ENCODE results near the gene VANGL2.

VANGL2 gene

DNA sequence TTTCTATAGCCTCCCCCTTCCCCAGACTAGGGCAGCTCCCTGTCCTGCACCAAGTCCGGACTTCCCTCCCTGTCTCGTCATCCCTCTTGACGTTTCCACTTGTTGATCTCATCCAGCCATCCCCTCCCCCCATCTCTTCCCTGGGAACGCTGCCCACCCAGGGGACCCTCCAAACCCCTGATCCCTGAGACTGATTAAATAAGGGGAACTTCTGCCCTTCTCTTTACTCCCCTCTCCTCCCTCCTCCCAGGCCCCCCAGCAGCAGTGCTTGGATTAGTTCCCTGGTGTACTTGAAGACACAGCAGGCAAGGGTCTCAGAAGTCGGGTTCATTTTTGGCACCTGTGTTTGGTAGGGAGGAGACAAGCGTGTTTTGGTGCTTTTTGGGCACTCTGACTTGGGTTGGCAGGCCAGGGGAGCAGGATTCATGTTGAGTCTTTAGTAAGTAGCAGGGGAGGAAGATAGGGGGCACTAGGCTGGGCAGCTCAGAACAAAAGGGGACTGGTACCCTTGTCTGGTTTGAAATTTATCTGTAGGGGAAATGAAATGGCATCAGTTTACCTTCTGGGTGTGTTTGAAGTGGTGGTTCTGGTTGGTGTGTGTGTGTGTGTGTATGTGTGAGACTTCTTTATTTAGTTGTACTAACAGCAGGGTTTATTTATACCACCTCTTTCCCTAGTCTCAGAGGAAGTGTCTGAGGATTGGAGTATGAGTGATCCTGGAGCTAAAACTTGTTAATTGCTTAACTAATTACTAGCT is 11.1 kb downstream of the VANGL2 start:
- H3K4me3 ChIP-seq (replicated peaks; ENCODE audit: insufficient read depth, low read length), result no peak overlapping the region
- no peak overlapping the region for H3K27ac ChIP-seq (replicated peaks)
- no peaks in the 10 kb centered on the region for H3K27me3 ChIP-seq (ENCODE audit: insufficient read depth, poor library complexity, severe bottlenecking)
- TF ChIP-seq SPI1 (IDR thresholded peaks at IDR 0.05; ENCODE audit: borderline replicate concordance, low read depth), result no peak
- no peak for TF ChIP-seq CTCF (IDR thresholded peaks at IDR 0.05; ENCODE audit: insufficient read depth, low read length)
- no peak for TF ChIP-seq POLR2AphosphoS5 (IDR thresholded peaks at IDR 0.05; ENCODE audit: low read depth)
- TF ChIP-seq GABPA (IDR thresholded peaks at IDR 0.05; ENCODE audit: low read depth), result no peak
- TF ChIP-seq, protein P1, sequence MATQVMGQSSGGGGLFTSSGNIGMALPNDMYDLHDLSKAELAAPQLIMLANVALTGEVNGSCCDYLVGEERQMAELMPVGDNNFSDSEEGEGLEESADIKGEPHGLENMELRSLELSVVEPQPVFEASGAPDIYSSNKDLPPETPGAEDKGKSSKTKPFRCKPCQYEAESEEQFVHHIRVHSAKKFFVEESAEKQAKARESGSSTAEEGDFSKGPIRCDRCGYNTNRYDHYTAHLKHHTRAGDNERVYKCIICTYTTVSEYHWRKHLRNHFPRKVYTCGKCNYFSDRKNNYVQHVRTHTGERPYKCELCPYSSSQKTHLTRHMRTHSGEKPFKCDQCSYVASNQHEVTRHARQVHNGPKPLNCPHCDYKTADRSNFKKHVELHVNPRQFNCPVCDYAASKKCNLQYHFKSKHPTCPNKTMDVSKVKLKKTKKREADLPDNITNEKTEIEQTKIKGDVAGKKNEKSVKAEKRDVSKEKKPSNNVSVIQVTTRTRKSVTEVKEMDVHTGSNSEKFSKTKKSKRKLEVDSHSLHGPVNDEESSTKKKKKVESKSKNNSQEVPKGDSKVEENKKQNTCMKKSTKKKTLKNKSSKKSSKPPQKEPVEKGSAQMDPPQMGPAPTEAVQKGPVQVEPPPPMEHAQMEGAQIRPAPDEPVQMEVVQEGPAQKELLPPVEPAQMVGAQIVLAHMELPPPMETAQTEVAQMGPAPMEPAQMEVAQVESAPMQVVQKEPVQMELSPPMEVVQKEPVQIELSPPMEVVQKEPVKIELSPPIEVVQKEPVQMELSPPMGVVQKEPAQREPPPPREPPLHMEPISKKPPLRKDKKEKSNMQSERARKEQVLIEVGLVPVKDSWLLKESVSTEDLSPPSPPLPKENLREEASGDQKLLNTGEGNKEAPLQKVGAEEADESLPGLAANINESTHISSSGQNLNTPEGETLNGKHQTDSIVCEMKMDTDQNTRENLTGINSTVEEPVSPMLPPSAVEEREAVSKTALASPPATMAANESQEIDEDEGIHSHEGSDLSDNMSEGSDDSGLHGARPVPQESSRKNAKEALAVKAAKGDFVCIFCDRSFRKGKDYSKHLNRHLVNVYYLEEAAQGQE (IDR thresholded peaks at IDR 0.05; ENCODE audit: insufficient replicate concordance, low read depth), result no peak
- DNase-seq (ENCODE audit: low read depth in 1 of 2, low spot score in 1 of 2), result no peak

- Histone ChIP-seq H3K27ac (replicated peaks) (no peak overlapping the region), H3K4me3 (replicated peaks; ENCODE audit: insufficient read depth, low read length) (no peak overlapping the region), H3K27me3 (ENCODE audit: insufficient read depth, poor library complexity, severe bottlenecking) (no peaks in the 10 kb centered on the region)
- no peak for DNase-seq (ENCODE audit: low read depth in 1 of 2, low spot score in 1 of 2)
- TF ChIP-seq SPI1 (IDR thresholded peaks at IDR 0.05; ENCODE audit: borderline replicate concordance, low read depth) (no peak), POLR2AphosphoS5 (IDR thresholded peaks at IDR 0.05; ENCODE audit: low read depth) (no peak), CTCF (IDR thresholded peaks at IDR 0.05; ENCODE audit: insufficient read depth, low read length) (no peak), GABPA (IDR thresholded peaks at IDR 0.05; ENCODE audit: low read depth) (no peak)
- TF ChIP-seq, protein P1 (IDR thresholded peaks at IDR 0.05; ENCODE audit: insufficient replicate concordance, low read depth), result no peak
Measured at GRCh38 chr1:160412028-160412362, 11.6 kb downstream of the VANGL2 start.

GRCh38 chr1:160413716-160414115 is 13.4 kb downstream of the VANGL2 start:
- no peak overlapping the region for H3K27ac ChIP-seq (replicated peaks)
- H3K27me3 ChIP-seq (ENCODE audit: insufficient read depth, poor library complexity, severe bottlenecking), result peaks cover 2% of the 10 kb centered on the region
- H3K4me3 ChIP-seq (replicated peaks; ENCODE audit: insufficient read depth, low read length), result no peak overlapping the region
- no peak for DNase-seq (ENCODE audit: low read depth in 1 of 2, low spot score in 1 of 2)
- TF ChIP-seq, protein P1 (IDR thresholded peaks at IDR 0.05; ENCODE audit: insufficient replicate concordance, low read depth), result no peak
- TF ChIP-seq GABPA (IDR thresholded peaks at IDR 0.05; ENCODE audit: low read depth) (no peak), CTCF (IDR thresholded peaks at IDR 0.05; ENCODE audit: insufficient read depth, low read length) (no peak), POLR2AphosphoS5 (IDR thresholded peaks at IDR 0.05; ENCODE audit: low read depth) (no peak), SPI1 (IDR thresholded peaks at IDR 0.05; ENCODE audit: borderline replicate concordance, low read depth) (no peak)

Measured in HL-60 (cell line).